ENCODE measurements around the gene SLC7A6.

DNA sequence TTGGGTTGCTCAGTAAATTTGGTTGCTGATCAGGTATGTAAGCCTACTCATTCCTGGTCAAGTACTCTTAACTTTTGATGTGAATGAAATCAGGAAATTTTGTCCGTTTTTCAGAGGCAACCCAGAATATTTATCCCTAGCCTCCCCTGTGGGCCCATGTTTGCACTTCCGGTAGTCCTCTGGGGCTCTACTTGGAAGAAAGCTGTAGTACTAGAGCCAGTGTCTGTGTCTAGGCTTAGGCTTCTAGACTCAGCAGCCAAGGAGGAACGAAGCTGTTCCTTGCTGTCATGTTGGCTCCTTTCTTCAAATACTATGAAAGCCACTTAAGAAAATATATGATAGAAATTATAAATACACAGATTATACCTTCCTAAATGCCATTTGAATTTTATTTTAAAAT lies 49.6 kb upstream of the SLC7A6 start:
- TF ChIP-seq MAFK (IDR thresholded peaks at IDR 0.05; ENCODE audit: low read depth, low read length) (no peak), TAF1 (IDR thresholded peaks at IDR 0.05; ENCODE audit: low read depth, low read length) (no peak), POLR2A (IDR thresholded peaks at IDR 0.05; ENCODE audit: control extremely low read depth in 1 of 2, low read depth in 2 of 2, low read length in 2 of 2) (no peak), CHD2 (IDR thresholded peaks at IDR 0.05; ENCODE audit: low read length) (no peak), EZH2 (IDR thresholded peaks at IDR 0.05; ENCODE audit: low read depth, low read length, severe bottlenecking) (no peak), SRF (IDR thresholded peaks at IDR 0.05; ENCODE audit: low read depth, low read length) (no peak), CBX5 (IDR thresholded peaks at IDR 0.05; ENCODE audit: low read depth, low read length) (no peak), JUND (IDR thresholded peaks at IDR 0.05; ENCODE audit: low read length) (no peak), POLR2AphosphoS5 (IDR thresholded peaks at IDR 0.05; ENCODE audit: low read depth, low read length) (no peak)
- TF ChIP-seq, protein P1, sequence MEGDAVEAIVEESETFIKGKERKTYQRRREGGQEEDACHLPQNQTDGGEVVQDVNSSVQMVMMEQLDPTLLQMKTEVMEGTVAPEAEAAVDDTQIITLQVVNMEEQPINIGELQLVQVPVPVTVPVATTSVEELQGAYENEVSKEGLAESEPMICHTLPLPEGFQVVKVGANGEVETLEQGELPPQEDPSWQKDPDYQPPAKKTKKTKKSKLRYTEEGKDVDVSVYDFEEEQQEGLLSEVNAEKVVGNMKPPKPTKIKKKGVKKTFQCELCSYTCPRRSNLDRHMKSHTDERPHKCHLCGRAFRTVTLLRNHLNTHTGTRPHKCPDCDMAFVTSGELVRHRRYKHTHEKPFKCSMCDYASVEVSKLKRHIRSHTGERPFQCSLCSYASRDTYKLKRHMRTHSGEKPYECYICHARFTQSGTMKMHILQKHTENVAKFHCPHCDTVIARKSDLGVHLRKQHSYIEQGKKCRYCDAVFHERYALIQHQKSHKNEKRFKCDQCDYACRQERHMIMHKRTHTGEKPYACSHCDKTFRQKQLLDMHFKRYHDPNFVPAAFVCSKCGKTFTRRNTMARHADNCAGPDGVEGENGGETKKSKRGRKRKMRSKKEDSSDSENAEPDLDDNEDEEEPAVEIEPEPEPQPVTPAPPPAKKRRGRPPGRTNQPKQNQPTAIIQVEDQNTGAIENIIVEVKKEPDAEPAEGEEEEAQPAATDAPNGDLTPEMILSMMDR (IDR thresholded peaks at IDR 0.05; ENCODE audit: control extremely low read depth in 1 of 3, insufficient read depth in 1 of 3, low read depth in 1 of 3, low read length in 3 of 3) = no peak
- TF ChIP-seq, protein P2, sequence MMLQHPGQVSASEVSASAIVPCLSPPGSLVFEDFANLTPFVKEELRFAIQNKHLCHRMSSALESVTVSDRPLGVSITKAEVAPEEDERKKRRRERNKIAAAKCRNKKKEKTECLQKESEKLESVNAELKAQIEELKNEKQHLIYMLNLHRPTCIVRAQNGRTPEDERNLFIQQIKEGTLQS (IDR thresholded peaks at IDR 0.05; ENCODE audit: insufficient read depth, low read depth, low read length) = no peak
- TF ChIP-seq, protein P3, sequence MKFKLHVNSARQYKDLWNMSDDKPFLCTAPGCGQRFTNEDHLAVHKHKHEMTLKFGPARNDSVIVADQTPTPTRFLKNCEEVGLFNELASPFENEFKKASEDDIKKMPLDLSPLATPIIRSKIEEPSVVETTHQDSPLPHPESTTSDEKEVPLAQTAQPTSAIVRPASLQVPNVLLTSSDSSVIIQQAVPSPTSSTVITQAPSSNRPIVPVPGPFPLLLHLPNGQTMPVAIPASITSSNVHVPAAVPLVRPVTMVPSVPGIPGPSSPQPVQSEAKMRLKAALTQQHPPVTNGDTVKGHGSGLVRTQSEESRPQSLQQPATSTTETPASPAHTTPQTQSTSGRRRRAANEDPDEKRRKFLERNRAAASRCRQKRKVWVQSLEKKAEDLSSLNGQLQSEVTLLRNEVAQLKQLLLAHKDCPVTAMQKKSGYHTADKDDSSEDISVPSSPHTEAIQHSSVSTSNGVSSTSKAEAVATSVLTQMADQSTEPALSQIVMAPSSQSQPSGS (IDR thresholded peaks at IDR 0.05; ENCODE audit: low read length) = no peak
